ENCODE measurements around the gene ETFB. TPM values are rescaled to one million over a fixed set of nuclear protein-coding genes. Genes with fewer than 3 reads are reported as not detected.

Gene ETFB
- total and polyA plus RNA-seq, 9 of the 15 experiments (the other 6 are each of a cell fraction or from before 2014, with no cell fraction given), result 18.1 to 143 (median 96.1) TPM

- no peak for TF ChIP-seq E2F8 (IDR thresholded peaks at IDR 0.05; ENCODE audit: low read depth, partially characterized antibody)
- no peak for TF ChIP-seq ARID3A (IDR thresholded peaks at IDR 0.05; ENCODE audit: borderline replicate concordance, low read depth, low read length)
- no peak for TF ChIP-seq ZNF785 (CRISPR knock-in tag; IDR thresholded peaks at IDR 0.05)
Measured at GRCh38 chr19:51319649-51320279, 46.4 kb downstream of the ETFB start (continued).

Measured in K562 (cell line).